NT2/D1 (cell line): ENCODE results near the gene GPN2.

Experiments
- SUZ12 ChIP-seq: IDR thresholded peaks from 2 replicates; pipeline ENCODE4 v1.6.1; 2011; ENCODE audit not compliant: insufficient read length, insufficient read depth; ENCODE audit errors: extremely low read depth
- ZNF274 ChIP-seq: IDR thresholded peaks from 2 replicates; pipeline ENCODE4 v1.6.1; 2011; ENCODE audit warnings: mild to moderate bottlenecking, low read depth, low read length

DNA sequence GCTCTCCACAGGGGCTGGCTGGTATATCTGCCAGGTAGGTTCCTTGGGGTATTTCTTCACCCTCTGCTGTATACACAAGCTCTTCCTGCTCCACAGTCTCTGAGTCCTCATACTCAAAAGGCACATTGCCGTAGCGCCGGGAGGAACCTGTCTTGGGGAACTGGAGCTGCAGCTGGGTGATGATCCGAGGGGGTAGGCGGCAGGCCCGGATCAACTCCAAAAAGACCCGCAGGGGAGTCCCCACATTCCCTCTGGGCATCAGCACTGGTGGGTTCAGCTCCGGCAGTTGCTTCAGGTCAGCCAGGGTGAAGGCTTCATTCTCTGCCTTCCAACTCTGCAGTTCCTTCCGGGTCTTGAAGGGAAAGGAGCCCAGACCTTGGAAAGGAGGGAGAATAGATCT lies 7.3 kb upstream of the GPN2 start:
- TF ChIP-seq SUZ12 (no peak), ZNF274 (no peak)
